NCI-H1417 treated with DMSO at 0.1 percent for 48 hours (cell line): Measurements from ENCODE around the gene CRADD.
"Not testable (repeated sequence)": the region's sequence is repeated elsewhere in the genome, so short reads cannot be mapped to it uniquely, and the experiment has no call there.

Source experiments
- DNase-seq: peaks from one replicate; lab custom pipeline; 2025; lab: John Stamatoyannopoulos, UW

Gene CRADD

DNA sequence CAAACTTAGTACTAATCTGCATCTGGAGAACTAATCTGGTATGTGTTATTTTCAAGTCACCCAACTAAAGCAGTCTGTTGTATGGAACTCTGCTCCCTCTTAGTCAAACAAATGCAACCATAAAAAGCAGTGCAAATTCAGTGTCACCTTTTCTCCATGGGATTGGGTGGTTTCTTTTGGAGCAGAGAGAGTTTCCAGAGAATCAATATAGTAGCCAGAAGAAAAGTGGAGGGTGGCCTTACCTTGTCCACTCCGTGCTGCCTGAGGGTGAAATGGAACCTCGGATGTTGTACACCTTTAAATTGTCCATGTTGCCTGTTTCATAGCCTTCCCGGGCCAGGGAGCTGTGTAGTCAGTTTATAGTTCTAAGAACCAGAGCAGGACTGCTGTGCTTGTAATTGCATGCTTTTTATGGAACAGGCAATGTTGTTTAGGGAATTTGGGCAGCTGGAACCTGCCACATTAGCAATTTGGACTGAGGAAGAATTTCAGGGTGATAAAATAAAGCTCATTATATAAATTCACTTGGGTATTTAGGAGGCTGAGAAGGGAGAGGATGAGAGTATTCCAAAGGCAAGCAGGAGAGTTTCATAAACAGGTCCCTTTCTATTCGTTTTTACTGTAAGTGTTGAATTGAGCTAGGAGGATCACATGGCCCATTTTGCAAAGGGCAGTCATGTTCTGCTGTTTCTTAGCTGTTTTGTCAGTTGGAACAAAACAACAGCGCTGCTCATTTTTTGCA lies 60.5 kb downstream of the CRADD start:
- no peak for DNase-seq

GRCh38 chr12:93738199-93739058 lies 61.3 kb downstream of the CRADD start:
- DNase-seq, result no peak

GRCh38 chr12:93740751-93741150 lies 63.6 kb downstream of the CRADD start:
- no peak for DNase-seq

- no peak for DNase-seq
Observed at GRCh38 chr12:93741659-93742109, 64.5 kb downstream of the CRADD start.

DNA sequence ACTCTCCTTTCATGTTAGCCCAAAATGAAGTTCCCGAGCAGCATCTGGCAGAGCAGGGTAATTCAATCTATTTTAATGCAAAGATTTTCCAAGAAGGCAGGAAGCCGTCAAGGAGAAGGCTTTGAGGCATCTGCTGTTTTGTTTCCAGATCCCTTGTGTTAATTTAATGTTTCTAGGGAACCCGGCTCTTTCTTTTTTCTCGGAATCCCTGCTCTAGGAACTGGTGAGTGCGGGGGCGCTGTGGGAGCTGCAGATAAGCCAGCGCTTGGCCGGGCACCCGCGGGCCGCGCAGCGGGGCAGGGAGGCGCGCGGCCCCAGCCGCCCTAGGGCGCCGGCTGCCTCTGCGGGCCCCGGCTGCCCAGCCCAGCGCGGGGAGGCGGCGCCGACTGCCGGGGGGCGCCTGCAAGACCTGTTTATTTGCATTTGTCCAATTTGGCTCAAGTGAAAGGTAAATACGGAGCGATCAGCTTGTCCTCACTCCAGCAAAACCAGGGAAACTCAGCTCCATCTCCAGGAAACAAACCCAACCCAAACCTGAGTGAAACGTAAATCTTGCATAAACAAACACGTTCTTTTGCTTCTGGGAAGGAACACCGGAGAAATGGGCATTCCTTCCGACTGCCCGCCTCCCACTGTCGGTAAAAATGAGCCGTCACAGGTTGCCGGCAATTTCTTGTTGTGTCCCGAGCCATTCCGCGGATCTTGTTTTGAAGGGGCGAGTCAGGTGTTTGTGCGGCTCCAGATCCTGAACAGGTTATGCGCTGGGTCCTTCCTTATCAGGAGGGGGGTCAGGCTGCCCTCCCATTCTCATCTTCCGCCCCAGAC lies 65.1 kb downstream of the CRADD start:
- peak; percentile 67 for DNase-seq

DNA sequence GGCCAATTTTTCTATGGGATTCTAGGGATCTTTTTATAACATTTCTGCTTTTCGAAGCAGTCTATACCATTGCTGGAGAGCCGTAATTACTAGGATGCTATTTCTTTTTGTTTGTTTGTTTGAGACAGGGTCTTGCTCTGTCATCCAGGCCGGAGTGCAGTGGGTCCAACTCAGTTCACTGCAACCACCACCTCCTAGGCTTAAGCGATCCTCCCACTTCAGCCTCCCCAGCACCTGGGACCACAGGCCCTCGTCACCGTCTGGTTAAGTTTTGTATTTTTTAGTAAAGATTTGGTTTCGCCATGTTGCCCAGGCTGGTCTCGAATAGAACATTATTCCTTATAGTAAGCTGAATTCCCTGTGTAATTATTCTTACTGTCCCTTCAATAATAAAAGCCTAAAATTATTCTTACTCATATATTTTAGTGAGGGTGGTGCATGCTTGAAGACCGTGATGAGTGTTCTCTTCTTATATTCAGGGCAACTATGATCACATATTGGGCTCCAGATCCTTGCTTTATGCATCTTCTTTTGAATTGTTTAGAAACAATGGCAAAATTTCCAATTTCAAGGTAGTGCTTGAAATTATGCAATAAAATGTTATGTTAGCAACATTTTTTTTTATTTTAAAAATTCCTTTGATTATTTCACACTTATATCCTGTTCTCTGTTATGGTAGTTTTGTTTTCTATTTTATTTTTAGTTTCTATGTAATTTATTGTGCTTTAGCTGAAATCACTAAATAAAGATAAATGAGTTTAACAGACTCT lies 66.2 kb downstream of the CRADD start:
- no peak for DNase-seq

DNA sequence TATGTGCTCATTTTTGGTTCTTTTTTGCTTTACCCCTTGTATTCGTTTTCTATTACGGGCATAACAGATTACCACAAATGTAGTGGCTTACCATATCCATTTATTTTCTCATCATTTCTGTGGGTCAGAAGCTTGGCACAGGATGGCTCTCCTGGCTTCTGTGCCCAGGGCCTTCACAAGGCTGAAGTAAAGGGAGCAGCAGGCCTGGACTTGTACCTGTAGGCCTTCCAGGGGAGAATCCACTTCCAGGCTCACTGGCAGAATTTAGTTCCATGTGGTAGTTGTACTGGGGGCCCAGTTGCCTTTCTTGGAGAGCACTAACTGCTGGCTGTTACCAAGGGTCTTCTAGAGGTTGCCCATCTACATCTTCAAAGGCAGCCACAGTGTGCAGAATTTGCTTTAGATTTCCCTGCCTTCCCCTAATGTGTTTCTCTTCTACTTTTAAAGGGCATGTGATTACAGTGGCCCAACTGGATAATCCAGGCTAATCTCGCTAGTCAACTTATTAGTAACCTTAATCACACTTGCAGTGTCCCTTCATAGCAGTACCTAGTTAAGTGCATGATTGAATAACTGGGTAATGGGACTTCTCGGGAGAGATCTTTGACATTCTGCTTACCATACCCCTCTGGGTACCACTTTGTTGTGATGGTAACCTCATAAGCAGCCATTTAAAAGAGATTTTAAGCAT lies 67.0 kb downstream of the CRADD start:
- no peak for DNase-seq

GRCh38 chr12:93745286-93745685 lies 68.1 kb downstream of the CRADD start:
- no peak for DNase-seq

- no peak for DNase-seq
Observed at GRCh38 chr12:93746572-93747168, 69.5 kb downstream of the CRADD start.

DNA sequence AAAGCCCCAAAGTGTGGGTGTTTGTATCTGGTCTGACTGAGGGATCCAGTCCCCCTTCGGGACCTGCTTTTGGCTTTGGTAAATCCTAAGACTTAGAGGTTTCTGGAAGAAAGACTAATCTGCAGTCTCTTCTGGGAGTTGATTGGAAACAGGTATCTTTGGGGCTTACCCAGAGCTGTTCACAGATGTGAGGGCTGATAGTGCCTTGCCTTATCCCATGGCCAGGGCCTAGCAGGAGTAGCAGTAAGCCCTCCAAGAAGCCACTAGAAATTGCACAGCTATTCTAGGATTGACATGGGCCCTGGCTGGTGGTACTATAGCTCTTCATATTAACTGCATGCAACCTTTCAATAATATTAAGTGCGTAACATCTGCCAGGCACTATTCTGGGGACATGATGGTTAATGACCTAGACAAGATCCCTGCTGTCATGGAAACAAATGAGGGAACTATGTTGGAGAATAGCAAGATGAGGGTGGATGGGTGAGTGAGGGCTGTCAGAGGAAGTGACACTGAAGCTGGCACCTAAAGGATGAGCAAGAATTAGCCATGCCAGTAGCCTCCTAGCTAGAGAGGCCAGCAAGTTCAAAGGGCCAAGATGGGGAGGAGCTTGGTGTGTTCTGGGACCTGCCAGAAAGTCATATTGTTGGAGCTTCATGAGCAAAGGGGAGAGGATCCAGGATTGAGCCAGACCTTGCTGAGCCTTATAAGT lies 71.7 kb downstream of the CRADD start:
- no peak for DNase-seq

GRCh38 chr12:93749515-93749914 lies 72.3 kb downstream of the CRADD start:
- DNase-seq, result no peak

GRCh38 chr12:93750056-93750455 lies 72.9 kb downstream of the CRADD start:
- no peak for DNase-seq

GRCh38 chr12:93751864-93752610 lies 74.9 kb downstream of the CRADD start:
- no peak for DNase-seq

DNA sequence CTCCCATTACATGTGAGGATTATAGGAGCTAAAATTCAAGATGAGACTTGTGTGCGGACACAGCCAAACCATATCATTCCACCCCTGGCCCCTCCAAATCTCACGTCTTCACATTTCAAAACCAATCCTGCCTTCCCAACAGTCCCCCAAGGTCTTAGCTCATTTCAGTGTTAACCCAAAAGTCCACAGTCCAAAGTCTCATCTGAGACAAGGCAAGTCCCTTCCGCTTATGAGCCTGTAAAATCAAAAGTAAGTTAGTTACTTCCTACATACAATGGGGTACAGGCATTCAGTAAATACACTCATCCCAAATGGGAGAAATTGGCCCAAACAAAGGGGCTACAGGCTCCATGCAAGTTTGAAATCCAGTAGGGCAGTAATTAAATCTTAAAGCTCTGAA lies 76.1 kb downstream of the CRADD start:
- DNase-seq, result no peak

GRCh38 chr12:93753838-93754429 lies 76.8 kb downstream of the CRADD start:
- DNase-seq, result no peak

GRCh38 chr12:93754859-93755258 lies 77.7 kb downstream of the CRADD start:
- not testable (repeated sequence) for DNase-seq

DNA sequence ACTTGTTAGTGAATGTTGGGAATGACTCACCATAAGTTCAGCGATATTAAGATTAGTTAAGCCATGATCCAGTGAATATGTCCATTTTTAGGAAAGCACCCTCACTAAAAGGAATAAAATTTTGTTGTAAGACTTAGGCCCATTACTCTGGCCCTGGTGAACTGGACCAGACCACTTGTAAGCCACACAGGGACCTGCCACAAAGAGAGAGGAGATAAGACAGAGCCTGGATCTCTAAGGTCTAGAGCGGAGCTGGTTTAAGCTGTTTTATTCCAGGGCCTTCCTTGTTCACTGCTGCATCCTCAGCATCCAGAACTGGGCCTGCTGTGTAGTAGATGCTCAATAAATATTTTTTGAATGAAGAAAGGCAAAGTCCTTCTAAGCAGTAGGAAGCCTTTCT lies 79.1 kb downstream of the CRADD start:
- no peak for DNase-seq

GRCh38 chr12:93757792-93758694 lies 80.9 kb downstream of the CRADD start:
- DNase-seq, result no peak
